CD4-positive, alpha-beta T cell treated with Interferon alpha-2 for 1 hour (primary cell): ENCODE measurements around the gene CHEK2.
"Not testable (repeated sequence)": the region's sequence is repeated elsewhere in the genome, so short reads cannot be mapped to it uniquely, and the experiment has no call there.

Experiments used
- DNase-seq, 2 donors: peaks; one replicate each; pipeline ENCODE4 v3.0.0-alpha.2; 2020 to 2022

Gene CHEK2

GRCh38 chr22:28741785-28742561, at the start of gene CHEK2, which contains the start of gene HSCB:
TSS of gene CHEK2 (minus strand) at chr22:28741820. CDS start at chr22:28734721, 7,099 bp downstream.
TSS of gene HSCB (plus strand) at chr22:28742039. CDS start at chr22:28742096, 57 bp downstream.
- DNase-seq, result peak; percentile 98

GRCh38 chr22:28791124-28791523, 49.5 kb upstream of the CHEK2 start:
- no peak for DNase-seq

- no peak for DNase-seq
These were observed 47.0 kb upstream of the CHEK2 start for GRCh38 chr22:28788601-28789000.

- no peak for DNase-seq
These were observed 42.4 kb upstream of the CHEK2 start for GRCh38 chr22:28783786-28784671.

GRCh38 chr22:28780296-28780695, 38.7 kb upstream of the CHEK2 start:
- DNase-seq, result no peak

GRCh38 chr22:28779833-28780232, 38.2 kb upstream of the CHEK2 start:
- no peak for DNase-seq

GRCh38 chr22:28774378-28774777, 32.8 kb upstream of the CHEK2 start:
- DNase-seq, result no peak

GRCh38 chr22:28773461-28773867, 31.8 kb upstream of the CHEK2 start:
- DNase-seq, result peak in 1 of 2 donors; percentile 27

GRCh38 chr22:28772633-28773460, 31.2 kb upstream of the CHEK2 start, which contains the start of gene CCDC117:
TSS of gene CCDC117 (plus strand) at chr22:28772695. CDS start at chr22:28772850, 155 bp downstream.
- DNase-seq, result peak; percentile 94

- DNase-seq, result no peak
These were observed 29.7 kb upstream of the CHEK2 start for GRCh38 chr22:28771195-28771791.

- no peak for DNase-seq
These were observed 27.9 kb upstream of the CHEK2 start for GRCh38 chr22:28769394-28770085.

- peak in 1 of 2 donors; percentile 26 for DNase-seq
These were observed 27.2 kb upstream of the CHEK2 start for GRCh38 chr22:28768701-28769393.

GRCh38 chr22:28766628-28767027, 25.0 kb upstream of the CHEK2 start:
- DNase-seq, result no peak

GRCh38 chr22:28762000-28762399, 20.4 kb upstream of the CHEK2 start:
- not testable (repeated sequence) for DNase-seq

- DNase-seq, result no peak
These were observed 19.8 kb upstream of the CHEK2 start for GRCh38 chr22:28761449-28761755.

GRCh38 chr22:28759861-28760560, 18.4 kb upstream of the CHEK2 start:
- DNase-seq, result no peak

- DNase-seq, result not testable (repeated sequence)
These were observed 12.9 kb upstream of the CHEK2 start for GRCh38 chr22:28754512-28754911.

- no peak for DNase-seq
These were observed 8.9 kb upstream of the CHEK2 start for GRCh38 chr22:28750471-28750881.

GRCh38 chr22:28743852-28744251, 2.2 kb upstream of the CHEK2 start:
- no peak for DNase-seq

- no peak for DNase-seq
These were observed 942 bp upstream of the CHEK2 start for GRCh38 chr22:28742562-28742962.
